ENCODE results near the gene TPST1. TPM values are rescaled to one million over a fixed set of nuclear protein-coding genes. Genes with fewer than 3 reads are reported as not detected.

The TPST1 gene
- total and polyA plus RNA-seq, 2 of the 8 experiments (the other 6 are each of a cell fraction or from before 2014, with no cell fraction given) = 8.2 to 18.4 TPM

DNA sequence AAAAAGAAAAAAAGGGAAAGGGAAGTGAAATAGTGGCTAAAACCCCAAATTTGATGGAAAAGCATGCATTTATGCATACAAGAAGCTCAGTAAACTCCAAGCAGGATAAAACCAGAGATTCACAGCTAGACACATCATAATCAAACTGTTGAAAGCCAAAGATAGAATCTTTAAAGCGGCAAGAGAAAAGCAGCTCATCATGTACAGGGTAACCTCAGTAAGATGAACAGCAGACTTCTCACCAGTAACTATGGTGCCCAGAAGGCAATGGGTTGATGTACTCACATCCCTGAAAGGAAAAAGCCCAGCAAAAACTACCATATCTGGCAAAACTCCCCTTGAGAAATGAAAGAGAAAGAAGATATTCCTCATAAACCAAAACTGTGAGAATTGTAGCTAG is 60.4 kb downstream of the TPST1 start (continued):
- TF ChIP-seq EZH2 (IDR thresholded peaks at IDR 0.05; ENCODE audit: low read depth, low read length, severe bottlenecking) (no peak), POU5F1 (IDR thresholded peaks at IDR 0.05; ENCODE audit: low read depth, low read length) (no peak), NRF1 (IDR thresholded peaks at IDR 0.05; ENCODE audit: low read depth, low read length) (no peak)

Data from H1 (cell line).